RWPE1 (cell line): Measurements from ENCODE around the gene TM4SF5.
A peak's percentile ranks its signal among the peaks of the same experiment; 100 is the strongest.

Experiments used
- CTCF ChIA-PET: fragments of 350-600 bp; sonication (Branson Sonifier 250); formaldehyde crosslinking; extraction: SDS; loops from one replicate; lab custom pipeline; 2021; lab: Yijun Ruan, JAX
- POLR2A ChIA-PET: fragments of 400-600 bp; formaldehyde crosslinking; extraction: SDS; loops from one replicate; lab custom pipeline; 2020; ENCODE audit warnings: antibody characterized with exemption; ENCODE audit not compliant: low non-redundant PET; lab: Yijun Ruan, JAX
- DNase-seq: peaks from one replicate; pipeline ENCODE4 v3.0.0; 2012; ENCODE audit warnings: low spot score
- H3K27ac ChIP-seq: fragments of 450-650 bp; 2 replicates; pipeline ENCODE4 v1.5.1; 2017
- TF ChIP-seq, protein P1 (sequence below): fragments of 450-650 bp; conservative IDR thresholded peaks from 2 replicates; pipeline ENCODE4 v1.5.1; 2017; ENCODE audit warnings: low read depth, mild to moderate bottlenecking

The TM4SF5 gene

DNA sequence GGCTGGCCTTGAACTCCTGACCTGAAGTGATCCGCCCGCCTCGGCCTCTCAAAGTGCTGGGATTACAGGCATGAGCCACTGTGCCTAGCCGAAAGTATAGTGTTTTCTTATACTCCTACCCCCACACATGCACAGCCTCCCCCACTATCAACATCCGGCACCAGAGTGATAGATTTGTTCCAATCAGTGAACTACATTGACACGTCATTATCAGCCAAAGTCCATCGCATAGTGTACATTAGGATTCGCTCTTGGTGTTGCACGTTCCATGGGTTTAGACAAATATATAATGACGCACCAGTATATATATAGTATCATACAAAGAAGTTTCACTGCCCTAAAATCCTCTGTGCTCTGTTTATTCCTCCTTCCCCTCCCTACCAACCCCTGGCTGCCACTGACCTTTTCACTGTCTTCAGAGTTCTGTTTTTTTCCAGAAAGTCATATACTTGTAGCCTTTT lies 11.9 kb upstream of the TM4SF5 start:
- TF ChIP-seq, protein P1, sequence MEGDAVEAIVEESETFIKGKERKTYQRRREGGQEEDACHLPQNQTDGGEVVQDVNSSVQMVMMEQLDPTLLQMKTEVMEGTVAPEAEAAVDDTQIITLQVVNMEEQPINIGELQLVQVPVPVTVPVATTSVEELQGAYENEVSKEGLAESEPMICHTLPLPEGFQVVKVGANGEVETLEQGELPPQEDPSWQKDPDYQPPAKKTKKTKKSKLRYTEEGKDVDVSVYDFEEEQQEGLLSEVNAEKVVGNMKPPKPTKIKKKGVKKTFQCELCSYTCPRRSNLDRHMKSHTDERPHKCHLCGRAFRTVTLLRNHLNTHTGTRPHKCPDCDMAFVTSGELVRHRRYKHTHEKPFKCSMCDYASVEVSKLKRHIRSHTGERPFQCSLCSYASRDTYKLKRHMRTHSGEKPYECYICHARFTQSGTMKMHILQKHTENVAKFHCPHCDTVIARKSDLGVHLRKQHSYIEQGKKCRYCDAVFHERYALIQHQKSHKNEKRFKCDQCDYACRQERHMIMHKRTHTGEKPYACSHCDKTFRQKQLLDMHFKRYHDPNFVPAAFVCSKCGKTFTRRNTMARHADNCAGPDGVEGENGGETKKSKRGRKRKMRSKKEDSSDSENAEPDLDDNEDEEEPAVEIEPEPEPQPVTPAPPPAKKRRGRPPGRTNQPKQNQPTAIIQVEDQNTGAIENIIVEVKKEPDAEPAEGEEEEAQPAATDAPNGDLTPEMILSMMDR, result no peak
- ChIA-PET CTCF (no interaction called here), POLR2A (no interaction called here)
- H3K27ac ChIP-seq, result no peak overlapping the region
- DNase-seq, result no peak

GRCh38 chr17:4764595-4764994 lies 7.1 kb upstream of the TM4SF5 start:
- TF ChIP-seq, protein P1, result no peak
- DNase-seq, result no peak
- ChIA-PET POLR2A (no interaction called here), CTCF (interaction anchor here (0.9 kb wide), 1 partner anchor 26 kb away, joined by 3 read pairs; no protein-coding TSS in a partner anchor)
- H3K27ac ChIP-seq, result no peak overlapping the region

- CTCF ChIA-PET, result no interaction called here
- no peak overlapping the region for H3K27ac ChIP-seq
- POLR2A ChIA-PET, result no interaction called here
- TF ChIP-seq, protein P1, result no peak
- no peak for DNase-seq
Measured at GRCh38 chr17:4766201-4766600, 5.5 kb upstream of the TM4SF5 start.

DNA sequence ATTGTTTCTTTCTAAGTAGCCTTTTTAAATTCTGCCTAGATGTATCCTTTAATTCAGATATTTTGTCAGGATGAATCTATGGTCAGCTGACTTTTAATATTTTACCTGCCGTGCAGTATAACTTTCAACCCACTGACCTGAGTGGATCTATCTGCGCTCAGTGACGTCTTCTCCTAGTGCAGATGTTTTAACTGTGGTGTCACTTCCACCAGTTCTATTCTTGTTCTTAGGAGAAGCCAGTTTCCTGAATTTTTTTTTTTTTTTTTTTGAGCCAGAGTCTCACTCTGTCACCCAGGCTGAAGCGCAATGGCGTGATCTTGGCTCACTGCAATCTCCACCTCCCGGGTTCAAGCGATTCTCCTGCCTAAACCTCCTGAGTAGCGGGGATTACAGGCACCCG lies 5.0 kb upstream of the TM4SF5 start:
- POLR2A ChIA-PET, result no interaction called here
- H3K27ac ChIP-seq, result no peak overlapping the region
- no peak for DNase-seq
- CTCF ChIA-PET, result no interaction called here
- TF ChIP-seq, protein P1, result no peak

GRCh38 chr17:4768298-4768697 lies 3.4 kb upstream of the TM4SF5 start:
- ChIA-PET POLR2A (no interaction called here), CTCF (no interaction called here)
- DNase-seq, result no peak
- no peak overlapping the region for H3K27ac ChIP-seq
- TF ChIP-seq, protein P1, result no peak

- CTCF ChIA-PET, result interaction anchor here (0.7 kb wide), 1 partner anchor 203 kb away, joined by 4 read pairs; no protein-coding TSS in a partner anchor
- TF ChIP-seq, protein P1, result no peak
- peak; percentile 59 for DNase-seq
- H3K27ac ChIP-seq, result no peak overlapping the region
- POLR2A ChIA-PET, result interaction anchor here (0.6 kb wide), 1 partner anchor 26 kb away, joined by 3 read pairs; the partner anchor contains the start of gene PSMB6
Measured at GRCh38 chr17:4769628-4770027, 2.1 kb upstream of the TM4SF5 start.
